LNCaP clone FGC (cell line): ENCODE data around the gene BAIAP2L2.
"Not testable (repeated sequence)": the region's sequence is repeated elsewhere in the genome, so short reads cannot be mapped to it uniquely, and the experiment has no call there.

Source experiments
- DNase-seq: peaks from one replicate; pipeline ENCODE4 v3.0.0-alpha.2; 2011; ENCODE audit warnings: low read depth
- H3K4me3 ChIP-seq: 2 replicates; pipeline ENCODE4 v1.5.1; 2011; ENCODE audit warnings: mild to moderate bottlenecking, low read depth, low read length, control low read depth
- TF ChIP-seq, protein P1 (sequence below): IDR thresholded peaks from 2 replicates; pipeline ENCODE4 v1.5.1; 2012; ENCODE audit warnings: mild to moderate bottlenecking; ENCODE audit not compliant: control insufficient read depth, insufficient read depth; ENCODE audit errors: extremely low read depth

The BAIAP2L2 gene

DNA sequence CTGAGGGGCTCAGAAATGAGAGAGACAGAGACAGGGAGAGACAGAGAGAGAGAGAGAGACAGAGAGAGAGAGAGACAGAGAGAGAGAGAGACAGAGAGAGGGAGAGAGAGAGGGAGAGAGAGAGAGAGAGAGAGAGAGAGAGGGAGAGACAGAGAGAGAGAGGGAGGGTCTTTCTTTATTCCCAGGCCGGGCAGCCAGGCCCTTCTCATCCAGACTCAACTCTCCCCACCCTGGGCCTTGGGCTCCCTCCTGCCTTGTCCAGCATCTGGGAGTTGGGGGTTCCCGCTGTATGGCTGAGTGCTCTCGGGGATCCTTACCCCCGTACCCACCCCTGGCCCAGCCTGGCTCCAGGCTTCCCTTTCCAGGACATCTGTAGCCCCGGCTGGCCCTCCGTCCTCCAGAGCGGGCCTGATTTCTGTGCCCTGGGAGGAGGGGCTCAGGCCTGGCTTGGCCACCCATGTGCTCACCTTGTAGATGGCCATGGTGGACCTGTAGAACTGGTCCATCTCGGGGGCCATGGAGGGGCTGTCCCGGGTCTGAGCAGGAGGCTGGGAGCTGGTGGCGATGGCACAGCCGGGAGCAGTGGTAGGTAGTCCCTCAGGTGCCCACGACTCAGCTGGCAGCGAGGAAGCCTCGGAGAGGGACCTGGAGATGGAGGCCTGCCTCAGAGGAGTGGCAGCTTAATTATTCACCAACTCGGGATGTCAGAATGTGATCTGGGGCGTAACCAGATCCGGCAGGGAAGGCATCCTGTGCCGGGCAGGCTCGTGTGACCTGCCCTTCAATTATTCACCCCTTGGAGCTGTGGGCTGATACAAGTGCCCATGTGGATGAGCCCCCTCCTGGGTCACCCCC, at the start of gene BAIAP2L2:
Gene BAIAP2L2 (minus strand): TSS at position 677 of the 855 bp plus-strand sequence. CDS start 159 bp downstream, at position 518.
- TF ChIP-seq, protein P1, sequence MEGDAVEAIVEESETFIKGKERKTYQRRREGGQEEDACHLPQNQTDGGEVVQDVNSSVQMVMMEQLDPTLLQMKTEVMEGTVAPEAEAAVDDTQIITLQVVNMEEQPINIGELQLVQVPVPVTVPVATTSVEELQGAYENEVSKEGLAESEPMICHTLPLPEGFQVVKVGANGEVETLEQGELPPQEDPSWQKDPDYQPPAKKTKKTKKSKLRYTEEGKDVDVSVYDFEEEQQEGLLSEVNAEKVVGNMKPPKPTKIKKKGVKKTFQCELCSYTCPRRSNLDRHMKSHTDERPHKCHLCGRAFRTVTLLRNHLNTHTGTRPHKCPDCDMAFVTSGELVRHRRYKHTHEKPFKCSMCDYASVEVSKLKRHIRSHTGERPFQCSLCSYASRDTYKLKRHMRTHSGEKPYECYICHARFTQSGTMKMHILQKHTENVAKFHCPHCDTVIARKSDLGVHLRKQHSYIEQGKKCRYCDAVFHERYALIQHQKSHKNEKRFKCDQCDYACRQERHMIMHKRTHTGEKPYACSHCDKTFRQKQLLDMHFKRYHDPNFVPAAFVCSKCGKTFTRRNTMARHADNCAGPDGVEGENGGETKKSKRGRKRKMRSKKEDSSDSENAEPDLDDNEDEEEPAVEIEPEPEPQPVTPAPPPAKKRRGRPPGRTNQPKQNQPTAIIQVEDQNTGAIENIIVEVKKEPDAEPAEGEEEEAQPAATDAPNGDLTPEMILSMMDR, result no peak
- no peak within 1 kb of the TSS for H3K4me3 ChIP-seq
- DNase-seq, result no peak

DNA sequence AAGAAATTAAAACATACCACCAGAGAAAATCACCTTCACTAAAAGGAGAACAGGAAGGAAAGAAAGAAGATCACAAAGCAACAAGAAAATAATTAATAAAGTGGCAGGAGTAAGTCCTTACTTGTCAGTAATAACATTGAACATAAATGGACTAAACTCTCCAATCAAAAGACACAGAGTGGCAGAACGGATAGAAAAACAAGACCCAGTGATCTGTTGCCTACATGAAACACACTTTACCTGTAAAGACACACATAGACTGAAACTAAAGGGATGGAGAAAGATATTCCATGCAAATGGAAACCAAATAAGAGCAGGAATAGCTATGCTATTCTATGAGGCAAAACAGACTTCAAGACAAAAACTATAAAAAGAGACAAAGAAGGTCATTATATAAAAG, 45.2 kb upstream of the BAIAP2L2 start:
- TF ChIP-seq, protein P1, result no peak
- DNase-seq, result no peak
- no peak overlapping the region for H3K4me3 ChIP-seq

GRCh38 chr22:38154563-38154915, 44.1 kb upstream of the BAIAP2L2 start:
- H3K4me3 ChIP-seq, DNase-seq: not testable (repeated sequence)

- no peak overlapping the region for H3K4me3 ChIP-seq
- TF ChIP-seq, protein P1, result 0 out of 2 replicates have a peak, but pooled peaks have one; percentile 7
- peak; percentile 13 for DNase-seq
Measured at GRCh38 chr22:38153821-38154562, 43.5 kb upstream of the BAIAP2L2 start.

DNA sequence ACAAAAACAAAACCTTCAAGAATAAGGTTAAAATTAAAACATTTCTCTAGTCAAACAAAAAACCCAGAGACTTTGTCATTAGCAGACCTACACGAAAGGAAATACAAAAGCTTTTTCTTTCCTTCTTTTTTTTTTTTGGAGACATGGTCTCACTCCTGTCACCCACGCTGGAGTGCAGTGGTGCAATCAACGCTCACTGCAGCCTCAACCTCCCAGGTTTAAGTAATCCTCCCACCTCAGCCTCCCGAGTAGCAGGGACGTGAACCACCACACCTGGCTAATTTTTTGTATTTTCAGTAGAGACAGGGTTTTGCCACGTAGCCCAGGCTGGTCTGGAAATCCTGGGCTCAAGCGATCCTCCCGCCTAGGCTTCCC, 40.6 kb upstream of the BAIAP2L2 start:
- TF ChIP-seq, protein P1, result no peak
- H3K4me3 ChIP-seq, result no peak overlapping the region

GRCh38 chr22:38148245-38148644, 37.8 kb upstream of the BAIAP2L2 start:
- H3K4me3 ChIP-seq, result no peak overlapping the region
- TF ChIP-seq, protein P1, result no peak
- no peak for DNase-seq

More for the DNA sequence above, 40.6 kb upstream of the BAIAP2L2 start:
- DNase-seq, result no peak

DNA sequence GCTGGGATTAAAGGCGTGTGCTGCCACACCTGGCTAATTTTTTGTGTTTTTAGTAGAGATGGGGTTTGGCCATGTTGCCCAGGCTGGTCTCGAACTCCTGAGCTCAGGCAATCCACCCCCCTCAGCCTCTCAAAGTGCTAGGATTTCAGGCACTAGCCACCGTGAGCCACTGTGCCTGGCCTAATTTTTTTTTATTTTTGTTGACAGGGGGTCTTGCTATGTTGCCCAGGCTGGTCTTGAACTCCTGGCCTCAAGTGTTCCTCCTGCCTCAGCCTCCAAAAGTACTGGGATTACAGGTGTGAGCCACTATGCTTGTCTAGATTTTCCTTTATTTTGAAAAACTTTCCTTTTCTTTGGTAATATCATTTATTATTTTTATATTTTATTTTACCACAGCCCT, 35.7 kb upstream of the BAIAP2L2 start:
- DNase-seq, H3K4me3 ChIP-seq: not testable (repeated sequence)

GRCh38 chr22:38144025-38144405, 33.5 kb upstream of the BAIAP2L2 start:
- no peak overlapping the region for H3K4me3 ChIP-seq
- TF ChIP-seq, protein P1, result no peak
- no peak for DNase-seq
